Measurements from ENCODE around the gene PNPLA7. TPM values are rescaled to one million over a fixed set of nuclear protein-coding genes. Genes with fewer than 3 reads are reported as not detected.
"Not testable (repeated sequence)": the region's sequence is repeated elsewhere in the genome, so short reads cannot be mapped to it uniquely, and the experiment has no call there.

PNPLA7 gene
- total RNA-seq, 1 experiment from 2014 or later = 1.3 TPM

DNA sequence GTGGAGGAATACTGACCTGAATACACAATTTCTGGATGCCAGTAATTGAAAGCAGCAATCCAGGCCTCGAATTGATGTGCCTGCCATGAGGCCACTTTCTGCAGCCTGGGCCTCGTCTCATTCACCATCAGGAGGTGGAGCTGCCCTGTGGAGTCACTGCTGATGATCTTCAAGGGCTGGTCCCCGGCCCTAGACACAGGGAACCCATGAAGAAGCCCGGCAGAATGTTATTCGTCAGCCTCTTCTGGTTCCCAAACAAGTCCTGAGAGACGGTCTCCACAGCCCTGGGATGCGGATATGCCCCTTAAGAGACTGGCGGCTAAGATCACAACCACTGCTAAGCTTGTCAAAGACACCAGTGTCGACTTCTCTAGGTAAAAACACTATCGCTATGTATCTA lies 24.0 kb upstream of the PNPLA7 start:
- Mint-ChIP-seq H3K4me1 (peaks cover 13% of the 10 kb centered on the region), H3K4me3 (no peak overlapping the region), H3K36me3 (peaks cover 48% of the 10 kb centered on the region), H3K27me3 (ENCODE audit: low read depth) (no peaks in the 10 kb centered on the region), H3K9me3 (no peaks in the 10 kb centered on the region), H3K27ac (no peak overlapping the region)
- ChIA-PET POLR2A (no interaction called here), CTCF (no interaction called here)
- ATAC-seq (no peak), DNase-seq (ENCODE audit: low spot score) (no peak)
- TF ChIP-seq, protein P1, sequence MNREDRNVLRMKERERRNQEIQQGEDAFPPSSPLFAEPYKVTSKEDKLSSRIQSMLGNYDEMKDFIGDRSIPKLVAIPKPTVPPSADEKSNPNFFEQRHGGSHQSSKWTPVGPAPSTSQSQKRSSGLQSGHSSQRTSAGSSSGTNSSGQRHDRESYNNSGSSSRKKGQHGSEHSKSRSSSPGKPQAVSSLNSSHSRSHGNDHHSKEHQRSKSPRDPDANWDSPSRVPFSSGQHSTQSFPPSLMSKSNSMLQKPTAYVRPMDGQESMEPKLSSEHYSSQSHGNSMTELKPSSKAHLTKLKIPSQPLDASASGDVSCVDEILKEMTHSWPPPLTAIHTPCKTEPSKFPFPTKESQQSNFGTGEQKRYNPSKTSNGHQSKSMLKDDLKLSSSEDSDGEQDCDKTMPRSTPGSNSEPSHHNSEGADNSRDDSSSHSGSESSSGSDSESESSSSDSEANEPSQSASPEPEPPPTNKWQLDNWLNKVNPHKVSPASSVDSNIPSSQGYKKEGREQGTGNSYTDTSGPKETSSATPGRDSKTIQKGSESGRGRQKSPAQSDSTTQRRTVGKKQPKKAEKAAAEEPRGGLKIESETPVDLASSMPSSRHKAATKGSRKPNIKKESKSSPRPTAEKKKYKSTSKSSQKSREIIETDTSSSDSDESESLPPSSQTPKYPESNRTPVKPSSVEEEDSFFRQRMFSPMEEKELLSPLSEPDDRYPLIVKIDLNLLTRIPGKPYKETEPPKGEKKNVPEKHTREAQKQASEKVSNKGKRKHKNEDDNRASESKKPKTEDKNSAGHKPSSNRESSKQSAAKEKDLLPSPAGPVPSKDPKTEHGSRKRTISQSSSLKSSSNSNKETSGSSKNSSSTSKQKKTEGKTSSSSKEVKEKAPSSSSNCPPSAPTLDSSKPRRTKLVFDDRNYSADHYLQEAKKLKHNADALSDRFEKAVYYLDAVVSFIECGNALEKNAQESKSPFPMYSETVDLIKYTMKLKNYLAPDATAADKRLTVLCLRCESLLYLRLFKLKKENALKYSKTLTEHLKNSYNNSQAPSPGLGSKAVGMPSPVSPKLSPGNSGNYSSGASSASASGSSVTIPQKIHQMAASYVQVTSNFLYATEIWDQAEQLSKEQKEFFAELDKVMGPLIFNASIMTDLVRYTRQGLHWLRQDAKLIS (CRISPR knock-in tag; IDR thresholded peaks at IDR 0.05; ENCODE audit: borderline replicate concordance) = no peak
- TF ChIP-seq, protein P2, sequence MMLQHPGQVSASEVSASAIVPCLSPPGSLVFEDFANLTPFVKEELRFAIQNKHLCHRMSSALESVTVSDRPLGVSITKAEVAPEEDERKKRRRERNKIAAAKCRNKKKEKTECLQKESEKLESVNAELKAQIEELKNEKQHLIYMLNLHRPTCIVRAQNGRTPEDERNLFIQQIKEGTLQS (CRISPR knock-in tag; conservative IDR thresholded peaks at IDR 0.05) = no peak
- TF ChIP-seq FOXJ3 (CRISPR knock-in tag; IDR thresholded peaks at IDR 0.05; ENCODE audit: borderline replicate concordance) (no peak), JAZF1 (CRISPR knock-in tag; IDR thresholded peaks at IDR 0.05) (no peak), PRRX2 (CRISPR knock-in tag; IDR thresholded peaks at IDR 0.05) (no peak)

DNA sequence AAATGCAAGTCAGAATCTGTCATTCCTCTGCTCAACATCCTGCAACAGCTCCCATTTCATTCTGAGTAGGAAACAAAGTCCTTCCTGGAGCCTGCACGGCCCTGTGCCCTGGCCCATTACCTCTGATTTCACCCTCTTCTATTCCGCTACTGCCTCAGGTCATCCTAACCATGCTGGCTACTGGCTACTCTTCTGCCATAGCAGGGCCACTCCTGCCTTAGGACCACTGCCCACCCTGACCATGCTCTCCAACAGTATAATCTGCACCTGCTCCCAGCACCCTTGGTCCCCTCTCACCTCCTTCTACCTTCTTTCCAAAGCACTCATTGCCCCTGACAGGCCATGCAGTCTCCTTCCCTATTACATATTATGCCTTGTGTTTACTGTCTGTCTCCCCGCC lies 20.4 kb upstream of the PNPLA7 start:
- Mint-ChIP-seq H3K9me3 (peaks cover 3% of the 10 kb centered on the region; the same call in 1 of the 2 replicates), H3K27me3 (ENCODE audit: low read depth) (no peaks in the 10 kb centered on the region), H3K4me1 (no peaks in the 10 kb centered on the region), H3K36me3 (peaks cover 46% of the 10 kb centered on the region), H3K27ac (no peak overlapping the region), H3K4me3 (no peak overlapping the region)
- no peak for DNase-seq (ENCODE audit: low spot score)
- TF ChIP-seq, protein P3, sequence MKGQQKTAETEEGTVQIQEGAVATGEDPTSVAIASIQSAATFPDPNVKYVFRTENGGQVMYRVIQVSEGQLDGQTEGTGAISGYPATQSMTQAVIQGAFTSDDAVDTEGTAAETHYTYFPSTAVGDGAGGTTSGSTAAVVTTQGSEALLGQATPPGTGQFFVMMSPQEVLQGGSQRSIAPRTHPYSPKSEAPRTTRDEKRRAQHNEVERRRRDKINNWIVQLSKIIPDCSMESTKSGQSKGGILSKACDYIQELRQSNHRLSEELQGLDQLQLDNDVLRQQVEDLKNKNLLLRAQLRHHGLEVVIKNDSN (CRISPR knock-in tag; IDR thresholded peaks at IDR 0.05) = no peak
- TF ChIP-seq GTF2I (CRISPR knock-in tag; conservative IDR thresholded peaks at IDR 0.05) = no peak
- TF ChIP-seq, protein P4, sequence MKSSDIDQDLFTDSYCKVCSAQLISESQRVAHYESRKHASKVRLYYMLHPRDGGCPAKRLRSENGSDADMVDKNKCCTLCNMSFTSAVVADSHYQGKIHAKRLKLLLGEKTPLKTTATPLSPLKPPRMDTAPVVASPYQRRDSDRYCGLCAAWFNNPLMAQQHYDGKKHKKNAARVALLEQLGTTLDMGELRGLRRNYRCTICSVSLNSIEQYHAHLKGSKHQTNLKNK (CRISPR knock-in tag; IDR thresholded peaks at IDR 0.05) = no peak
- TF ChIP-seq, protein P5, sequence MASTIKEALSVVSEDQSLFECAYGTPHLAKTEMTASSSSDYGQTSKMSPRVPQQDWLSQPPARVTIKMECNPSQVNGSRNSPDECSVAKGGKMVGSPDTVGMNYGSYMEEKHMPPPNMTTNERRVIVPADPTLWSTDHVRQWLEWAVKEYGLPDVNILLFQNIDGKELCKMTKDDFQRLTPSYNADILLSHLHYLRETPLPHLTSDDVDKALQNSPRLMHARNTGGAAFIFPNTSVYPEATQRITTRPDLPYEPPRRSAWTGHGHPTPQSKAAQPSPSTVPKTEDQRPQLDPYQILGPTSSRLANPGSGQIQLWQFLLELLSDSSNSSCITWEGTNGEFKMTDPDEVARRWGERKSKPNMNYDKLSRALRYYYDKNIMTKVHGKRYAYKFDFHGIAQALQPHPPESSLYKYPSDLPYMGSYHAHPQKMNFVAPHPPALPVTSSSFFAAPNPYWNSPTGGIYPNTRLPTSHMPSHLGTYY (CRISPR knock-in tag; IDR thresholded peaks at IDR 0.05) = no peak
- TF ChIP-seq ATF1 (CRISPR knock-in tag; IDR thresholded peaks at IDR 0.05) = no peak
- TF ChIP-seq NR1H2 (CRISPR knock-in tag; IDR thresholded peaks at IDR 0.05) = no peak
- no peak for ATAC-seq
- ChIA-PET CTCF (no interaction called here), POLR2A (no interaction called here)

DNA sequence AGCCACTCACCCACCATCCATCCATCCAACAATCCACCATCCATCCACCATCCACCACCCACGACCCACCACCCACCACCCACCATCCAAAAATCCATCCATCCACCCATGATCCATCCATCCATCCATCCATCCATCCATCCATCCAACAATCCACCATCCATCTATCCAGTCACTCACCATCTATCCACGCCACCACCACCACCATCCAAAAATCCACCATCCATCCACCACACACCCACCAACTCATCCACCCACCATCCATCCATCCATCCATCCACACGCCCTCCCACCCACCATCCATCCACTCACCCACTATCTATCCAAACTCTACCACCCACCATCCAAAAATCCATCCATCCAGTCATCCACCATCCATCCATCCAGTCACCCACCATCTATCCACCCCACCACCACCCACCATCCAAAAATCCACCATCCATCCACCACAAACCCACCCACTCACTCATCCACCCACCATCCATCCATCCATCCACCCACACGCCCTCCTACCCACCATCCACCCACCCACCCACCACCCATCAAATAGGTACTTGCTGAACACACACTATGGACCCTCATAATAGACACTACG lies 19.5 kb upstream of the PNPLA7 start:
- Mint-ChIP-seq H3K4me1 (no peaks in the 10 kb centered on the region), H3K36me3 (peaks cover 39% of the 10 kb centered on the region), H3K9me3 (peaks cover 3% of the 10 kb centered on the region; the same call in 1 of the 2 replicates), H3K27ac (no peak overlapping the region), H3K4me3 (no peak overlapping the region), H3K27me3 (ENCODE audit: low read depth) (no peaks in the 10 kb centered on the region)
- ChIA-PET POLR2A (no interaction called here), CTCF (no interaction called here)
- ATAC-seq = no peak
- DNase-seq (ENCODE audit: low spot score) = no peak
- no peak for TF ChIP-seq ZNF671 (CRISPR knock-in tag; IDR thresholded peaks at IDR 0.05)
- TF ChIP-seq, protein P3 (CRISPR knock-in tag; IDR thresholded peaks at IDR 0.05) = no peak
- no peak for TF ChIP-seq GRHL2 (CRISPR knock-in tag; IDR thresholded peaks at IDR 0.05; ENCODE audit: insufficient replicate concordance, severe bottlenecking)
- no peak for TF ChIP-seq CBFB (CRISPR knock-in tag; IDR thresholded peaks at IDR 0.05; ENCODE audit: low read depth)
- TF ChIP-seq, protein P4 (CRISPR knock-in tag; IDR thresholded peaks at IDR 0.05) = no peak
- no peak for TF ChIP-seq TEAD4 (CRISPR knock-in tag; IDR thresholded peaks at IDR 0.05)

DNA sequence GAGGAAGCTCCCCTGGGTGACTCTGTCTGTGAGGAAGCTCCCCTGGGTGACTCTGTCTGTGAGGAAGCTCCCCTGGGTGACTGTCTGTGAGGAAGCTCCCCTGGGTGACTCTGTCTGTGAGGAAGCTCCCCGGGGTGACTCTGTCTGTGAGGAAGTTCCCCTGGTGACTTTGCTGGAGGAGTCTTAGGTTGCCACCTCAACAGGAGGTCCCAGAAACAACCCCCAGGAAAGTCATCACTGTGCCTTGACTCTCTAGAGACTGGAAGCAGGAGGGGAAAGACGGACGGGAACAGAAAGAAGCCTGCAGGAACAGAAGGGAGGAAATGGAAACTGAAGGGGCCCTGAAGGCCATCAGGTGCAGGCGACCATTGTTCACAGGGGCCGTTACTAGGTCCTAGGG lies 18.2 kb upstream of the PNPLA7 start:
- H3K27me3 Mint-ChIP-seq (ENCODE audit: low read depth); ATAC-seq; H3K4me1 Mint-ChIP-seq; DNase-seq (ENCODE audit: low spot score); H3K9me3 Mint-ChIP-seq; CTCF ChIA-PET; H3K4me3 Mint-ChIP-seq; H3K27ac Mint-ChIP-seq; POLR2A ChIA-PET: not testable (repeated sequence)
- peaks cover 41% of the 10 kb centered on the region for H3K36me3 Mint-ChIP-seq
